KOPT-K1 (cell line): ENCODE measurements around the gene SLC25A47.
"Not testable (repeated sequence)": the region's sequence is repeated elsewhere in the genome, so short reads cannot be mapped to it uniquely, and the experiment has no call there.

Experiments used
- H3K27ac ChIP-seq: fragments of 200-600 bp; sonication (generic); 2 replicates; pipeline ENCODE4 v1.5.1; 2016; ENCODE audit warnings: antibody characterized with exemption, mild to moderate bottlenecking, low read depth, low read length; ENCODE audit not compliant: poor library complexity, severe bottlenecking
- H3K36me3 ChIP-seq: fragments of 200-600 bp; sonication (generic); 2 replicates; pipeline ENCODE4 v1.5.1; 2017; ENCODE audit warnings: antibody characterized with exemption, mild to moderate bottlenecking, low read length, moderate library complexity; ENCODE audit not compliant: insufficient read depth
- H3K9me3 ChIP-seq: fragments of 200-600 bp; sonication (generic); 2 replicates; pipeline ENCODE4 v1.5.1; 2017; ENCODE audit warnings: antibody characterized with exemption, low read length, mild to moderate bottlenecking; ENCODE audit not compliant: insufficient read depth, poor library complexity, severe bottlenecking

Gene SLC25A47

GRCh38 chr14:100286484-100287191, 36.5 kb upstream of the SLC25A47 start:
- Histone ChIP-seq H3K9me3 (no peaks in the 10 kb centered on the region), H3K27ac (no peak overlapping the region), H3K36me3 (peaks cover 46% of the 10 kb centered on the region; the same call in 1 of the 2 replicates)

- Histone ChIP-seq H3K36me3 (peaks cover 46% of the 10 kb centered on the region; the same call in 1 of the 2 replicates), H3K27ac (no peak overlapping the region)
Observed at GRCh38 chr14:100287202-100287997, 35.7 kb upstream of the SLC25A47 start.

GRCh38 chr14:100287998-100288295, 35.2 kb upstream of the SLC25A47 start:
- not testable (repeated sequence) for H3K27ac ChIP-seq, H3K9me3 ChIP-seq
- H3K36me3 ChIP-seq: peaks cover 45% of the 10 kb centered on the region; the same call in 1 of the 2 replicates

More at GRCh38 chr14:100287202-100287997, 35.7 kb upstream of the SLC25A47 start:
- no peaks in the 10 kb centered on the region for H3K9me3 ChIP-seq

GRCh38 chr14:100288382-100289185, 34.6 kb upstream of the SLC25A47 start:
- H3K36me3 ChIP-seq: peaks cover 48% of the 10 kb centered on the region; the same call in 1 of the 2 replicates
- no peak overlapping the region for H3K27ac ChIP-seq

GRCh38 chr14:100289916-100290606, 33.1 kb upstream of the SLC25A47 start:
- Histone ChIP-seq H3K36me3 (peaks cover 56% of the 10 kb centered on the region; the same call in 1 of the 2 replicates), H3K27ac (no peak overlapping the region), H3K9me3 (no peaks in the 10 kb centered on the region)

More at GRCh38 chr14:100288382-100289185, 34.6 kb upstream of the SLC25A47 start:
- no peaks in the 10 kb centered on the region for H3K9me3 ChIP-seq

GRCh38 chr14:100290607-100291304, 32.4 kb upstream of the SLC25A47 start:
- no peak overlapping the region for H3K27ac ChIP-seq
- peaks cover 63% of the 10 kb centered on the region; the same call in 1 of the 2 replicates for H3K36me3 ChIP-seq
- no peaks in the 10 kb centered on the region for H3K9me3 ChIP-seq

GRCh38 chr14:100291305-100292075, 31.6 kb upstream of the SLC25A47 start:
- H3K36me3 ChIP-seq: peaks cover 70% of the 10 kb centered on the region; the same call in 1 of the 2 replicates
- H3K27ac ChIP-seq: no peak overlapping the region
- H3K9me3 ChIP-seq: no peaks in the 10 kb centered on the region

- Histone ChIP-seq H3K9me3 (no peaks in the 10 kb centered on the region), H3K27ac (no peak overlapping the region), H3K36me3 (peaks cover 72% of the 10 kb centered on the region; the same call in 1 of the 2 replicates)
Observed at GRCh38 chr14:100292301-100292775, 30.8 kb upstream of the SLC25A47 start.

- no peak overlapping the region for H3K27ac ChIP-seq
- no peaks in the 10 kb centered on the region for H3K9me3 ChIP-seq
- peaks cover 78% of the 10 kb centered on the region; the same call in 1 of the 2 replicates for H3K36me3 ChIP-seq
Observed at GRCh38 chr14:100292776-100293461, 30.2 kb upstream of the SLC25A47 start.

GRCh38 chr14:100293497-100294212, 29.5 kb upstream of the SLC25A47 start:
- Histone ChIP-seq H3K27ac (no peak overlapping the region), H3K9me3 (no peaks in the 10 kb centered on the region), H3K36me3 (peaks cover 84% of the 10 kb centered on the region; the same call in 1 of the 2 replicates)

GRCh38 chr14:100294213-100294962, 28.8 kb upstream of the SLC25A47 start:
- Histone ChIP-seq H3K9me3 (no peaks in the 10 kb centered on the region), H3K27ac (no peak overlapping the region), H3K36me3 (peaks cover 84% of the 10 kb centered on the region; the same call in 1 of the 2 replicates)

GRCh38 chr14:100294963-100295330, 28.2 kb upstream of the SLC25A47 start:
- H3K9me3 ChIP-seq: no peaks in the 10 kb centered on the region
- H3K36me3 ChIP-seq: peaks cover 82% of the 10 kb centered on the region; the same call in 1 of the 2 replicates
- no peak overlapping the region for H3K27ac ChIP-seq
